ENCODE measurements around the gene C3orf49.

- TF ChIP-seq CTCF (IDR thresholded peaks at IDR 0.05) (no peak), EP300 (IDR thresholded peaks at IDR 0.05) (no peak), POLR2A (IDR thresholded peaks at IDR 0.05; ENCODE audit: low read depth) (no peak), POLR2AphosphoS5 (IDR thresholded peaks at IDR 0.05) (no peak)
Measured at GRCh38 chr3:63869940-63870614, 51.0 kb downstream of the C3orf49 start.

Measured in esophagus muscularis mucosa (tissue), 4 donors.